Neural crest cell (in vitro differentiated cells): ENCODE measurements around the gene SNX30. TPM values are rescaled to one million over a fixed set of nuclear protein-coding genes. Genes with fewer than 3 reads are reported as not detected.

Experiments used
- DNase-seq: peaks from one replicate; pipeline ENCODE4 v3.0.0; 2021; ENCODE audit warnings: low read depth, mixed read lengths, low spot score
- H3K27ac Mint-ChIP-seq: one replicate; pipeline ENCODE4 v1.8.0; 2021; ENCODE audit warnings: mild to moderate bottlenecking, mixed read lengths; ENCODE audit not compliant: unreplicated experiment
- H3K27me3 Mint-ChIP-seq: 2 replicates; pipeline ENCODE4 v1.8.0; 2021; ENCODE audit warnings: low read depth, mild to moderate bottlenecking, mixed read lengths
- H3K36me3 Mint-ChIP-seq: 2 replicates; pipeline ENCODE4 v1.8.0; 2021; ENCODE audit warnings: low read depth, mild to moderate bottlenecking, mixed read lengths
- H3K4me1 Mint-ChIP-seq: 2 replicates; pipeline ENCODE4 v1.8.0; 2021; ENCODE audit warnings: mixed read lengths
- H3K4me3 Mint-ChIP-seq: one replicate; pipeline ENCODE4 v1.8.0; 2021; ENCODE audit warnings: mild to moderate bottlenecking, mixed read lengths
- H3K9me3 Mint-ChIP-seq: 2 replicates; pipeline ENCODE4 v1.8.0; 2021; ENCODE audit warnings: mixed read lengths
- total RNA-seq: library from RNA; stranded (reverse); gene quantifications from 2 replicates; pipeline ENCODE4 v1.2.1, GENCODE V29; 2021
- TF ChIP-seq, protein P1 (sequence below): fragments of 200-600 bp; sonication (generic); conservative IDR thresholded peaks from 2 replicates; pipeline ENCODE4 v1.5.0; 2021; ENCODE audit warnings: antibody characterized with exemption, mild to moderate bottlenecking

SNX30 gene
- total RNA-seq, 1 donor from 2014 or later, result 14.5 TPM

DNA sequence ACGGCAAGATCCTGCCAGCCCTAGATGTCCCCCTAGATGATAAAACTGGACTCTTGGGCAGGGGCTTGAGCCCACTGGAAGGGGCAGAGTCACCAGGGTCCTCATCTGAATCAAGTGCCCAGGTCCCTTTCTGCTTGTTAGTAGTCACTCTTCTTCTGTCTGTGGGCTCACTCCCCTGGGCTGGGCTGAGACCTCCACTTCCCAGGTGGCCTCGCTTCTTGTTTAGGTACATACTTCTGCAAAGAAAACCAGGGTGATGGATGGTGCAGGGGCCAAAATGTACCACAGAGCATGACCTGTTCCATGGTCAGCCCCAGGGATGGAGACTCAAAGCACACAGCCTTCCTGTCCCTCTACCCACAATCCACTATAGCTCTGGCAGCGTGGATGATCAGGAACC, 141.0 kb downstream of the SNX30 start:
- peaks cover 53% of the 10 kb centered on the region for H3K27me3 Mint-ChIP-seq
- H3K4me1 Mint-ChIP-seq, result no peaks in the 10 kb centered on the region
- H3K4me3 Mint-ChIP-seq, result no peak overlapping the region
- no peak overlapping the region for H3K27ac Mint-ChIP-seq
- DNase-seq, result no peak
- TF ChIP-seq, protein P1, sequence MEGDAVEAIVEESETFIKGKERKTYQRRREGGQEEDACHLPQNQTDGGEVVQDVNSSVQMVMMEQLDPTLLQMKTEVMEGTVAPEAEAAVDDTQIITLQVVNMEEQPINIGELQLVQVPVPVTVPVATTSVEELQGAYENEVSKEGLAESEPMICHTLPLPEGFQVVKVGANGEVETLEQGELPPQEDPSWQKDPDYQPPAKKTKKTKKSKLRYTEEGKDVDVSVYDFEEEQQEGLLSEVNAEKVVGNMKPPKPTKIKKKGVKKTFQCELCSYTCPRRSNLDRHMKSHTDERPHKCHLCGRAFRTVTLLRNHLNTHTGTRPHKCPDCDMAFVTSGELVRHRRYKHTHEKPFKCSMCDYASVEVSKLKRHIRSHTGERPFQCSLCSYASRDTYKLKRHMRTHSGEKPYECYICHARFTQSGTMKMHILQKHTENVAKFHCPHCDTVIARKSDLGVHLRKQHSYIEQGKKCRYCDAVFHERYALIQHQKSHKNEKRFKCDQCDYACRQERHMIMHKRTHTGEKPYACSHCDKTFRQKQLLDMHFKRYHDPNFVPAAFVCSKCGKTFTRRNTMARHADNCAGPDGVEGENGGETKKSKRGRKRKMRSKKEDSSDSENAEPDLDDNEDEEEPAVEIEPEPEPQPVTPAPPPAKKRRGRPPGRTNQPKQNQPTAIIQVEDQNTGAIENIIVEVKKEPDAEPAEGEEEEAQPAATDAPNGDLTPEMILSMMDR, result no peak
- no peaks in the 10 kb centered on the region for H3K36me3 Mint-ChIP-seq
- peaks cover 3% of the 10 kb centered on the region for H3K9me3 Mint-ChIP-seq

DNA sequence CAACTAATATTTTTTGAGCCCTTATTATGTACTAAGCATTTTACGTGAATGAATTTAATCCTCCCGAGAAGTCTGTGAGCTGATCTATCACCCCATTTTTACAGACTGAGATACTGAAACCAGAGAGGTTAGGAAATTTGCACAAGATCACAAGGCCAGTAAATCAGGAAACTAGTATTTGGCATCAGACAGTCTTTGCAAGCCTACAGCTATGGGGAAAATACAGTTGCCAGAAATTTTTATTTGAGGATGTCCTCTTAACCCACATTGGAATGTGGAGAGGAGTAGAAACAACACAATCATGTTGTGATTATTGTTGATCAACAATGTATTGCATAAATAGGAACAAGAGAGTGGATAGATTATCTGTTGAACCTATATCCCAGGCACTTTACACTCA, 142.4 kb downstream of the SNX30 start:
- Mint-ChIP-seq H3K9me3 (peaks cover 3% of the 10 kb centered on the region), H3K27ac (no peak overlapping the region), H3K4me3 (no peak overlapping the region), H3K36me3 (no peaks in the 10 kb centered on the region), H3K27me3 (peaks cover 56% of the 10 kb centered on the region), H3K4me1 (no peaks in the 10 kb centered on the region)
- TF ChIP-seq, protein P1, result no peak
- DNase-seq, result no peak

DNA sequence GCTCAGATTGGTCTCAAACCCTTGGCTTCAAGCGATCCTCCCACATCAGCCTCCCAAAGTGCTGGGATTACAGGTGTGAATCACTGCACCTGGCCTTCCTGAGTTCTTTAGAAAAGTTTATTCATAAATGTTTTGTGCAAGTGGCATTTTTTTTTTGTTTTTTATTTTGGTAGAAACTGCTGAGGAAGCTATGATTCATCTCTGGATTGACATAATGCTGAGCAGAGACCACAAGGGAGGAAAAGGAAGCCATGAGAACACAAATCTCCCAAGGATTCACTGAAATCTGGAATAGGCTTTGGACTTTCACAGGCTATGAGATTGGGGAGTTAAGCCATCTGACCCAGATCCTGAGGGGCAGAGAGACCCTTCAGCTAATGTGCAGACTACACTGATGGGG, 143.5 kb downstream of the SNX30 start:
- H3K27me3 Mint-ChIP-seq, result peaks cover 64% of the 10 kb centered on the region
- H3K27ac Mint-ChIP-seq, result no peak overlapping the region
- H3K4me3 Mint-ChIP-seq, result no peak overlapping the region
- TF ChIP-seq, protein P1, result no peak
- H3K36me3 Mint-ChIP-seq, result no peaks in the 10 kb centered on the region
- H3K4me1 Mint-ChIP-seq, result no peaks in the 10 kb centered on the region
- H3K9me3 Mint-ChIP-seq, result peaks cover 3% of the 10 kb centered on the region
- DNase-seq, result no peak

DNA sequence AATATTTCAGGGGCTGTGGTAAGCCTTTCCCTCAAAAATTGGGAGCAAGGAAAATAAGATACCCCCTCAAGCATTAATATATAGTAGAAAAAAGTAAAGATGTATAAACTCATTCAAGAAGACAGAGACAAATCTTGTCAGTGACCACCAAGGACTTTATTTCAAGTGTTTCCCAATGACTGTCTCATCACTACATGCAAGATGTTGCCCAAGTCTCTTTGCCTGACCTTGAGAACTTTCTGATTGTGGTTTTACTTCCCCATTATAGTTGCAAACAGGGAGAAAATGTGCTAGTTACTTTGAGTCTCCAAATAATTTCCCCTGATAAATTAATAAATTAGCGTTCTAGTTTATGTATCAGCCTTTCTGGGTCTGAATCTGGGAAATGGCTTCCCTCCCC, 144.1 kb downstream of the SNX30 start:
- Mint-ChIP-seq H3K36me3 (no peaks in the 10 kb centered on the region), H3K4me3 (no peak overlapping the region), H3K9me3 (peaks cover 3% of the 10 kb centered on the region), H3K27me3 (peaks cover 64% of the 10 kb centered on the region), H3K4me1 (no peaks in the 10 kb centered on the region), H3K27ac (no peak overlapping the region)
- TF ChIP-seq, protein P1, result no peak
- DNase-seq, result no peak

DNA sequence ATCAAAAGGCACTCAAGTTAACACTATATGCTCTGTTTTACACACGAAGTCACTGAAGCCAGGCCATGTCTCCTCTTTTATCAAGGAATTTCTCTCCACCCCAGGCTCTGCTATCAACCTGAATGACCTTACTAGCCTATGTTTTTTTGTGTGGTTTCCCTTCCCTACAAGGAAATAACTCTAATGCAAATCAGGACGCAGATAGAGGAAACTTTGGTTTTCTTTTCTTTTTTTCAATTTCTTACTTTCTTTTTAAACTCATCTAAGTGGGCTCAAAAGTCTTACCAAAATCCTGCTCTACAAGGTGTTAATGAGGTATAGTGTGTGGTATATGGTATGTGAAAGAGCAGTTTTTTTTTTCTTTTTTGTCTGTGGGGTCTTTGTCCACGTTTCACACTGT, 145.6 kb downstream of the SNX30 start:
- Mint-ChIP-seq H3K9me3 (peaks cover 3% of the 10 kb centered on the region), H3K36me3 (no peaks in the 10 kb centered on the region), H3K4me3 (no peak overlapping the region), H3K27ac (no peak overlapping the region), H3K4me1 (no peaks in the 10 kb centered on the region), H3K27me3 (peaks cover 63% of the 10 kb centered on the region)
- TF ChIP-seq, protein P1, result no peak
- no peak for DNase-seq

DNA sequence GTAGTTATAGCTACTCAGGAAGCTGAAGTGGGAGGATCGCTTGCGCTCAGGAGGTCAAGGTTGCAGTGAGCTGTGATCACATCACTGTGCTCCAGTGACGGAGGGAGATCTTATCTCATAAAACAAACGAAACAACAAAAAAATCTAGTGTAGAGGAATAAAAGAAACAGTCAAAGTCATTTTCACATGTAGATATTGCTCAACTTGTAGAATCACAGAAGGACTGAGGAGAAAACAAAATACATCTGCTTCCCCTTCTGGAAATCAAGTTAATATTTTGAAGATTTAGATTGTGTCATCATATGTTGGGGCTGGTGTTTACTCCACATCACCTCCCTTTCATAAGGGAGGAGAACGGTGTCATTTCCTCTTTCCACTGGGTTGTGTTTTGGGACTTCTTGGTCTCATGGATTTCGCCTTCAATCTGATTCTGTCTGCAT, 148.3 kb downstream of the SNX30 start:
- no peak for DNase-seq
- Mint-ChIP-seq H3K4me3 (no peak overlapping the region), H3K27ac (no peak overlapping the region), H3K36me3 (no peaks in the 10 kb centered on the region), H3K4me1 (peaks cover 4% of the 10 kb centered on the region), H3K27me3 (peaks cover 44% of the 10 kb centered on the region), H3K9me3 (peaks cover 10% of the 10 kb centered on the region)
- TF ChIP-seq, protein P1, result no peak
